AG09319 (cell line): Measurements from ENCODE around the gene GJC3.
"Not testable (repeated sequence)": the region's sequence is repeated elsewhere in the genome, so short reads cannot be mapped to it uniquely, and the experiment has no call there.

Experiments
- DNase-seq: peaks from one replicate; pipeline ENCODE4 v3.0.0-alpha.2; 2010; ENCODE audit warnings: low read depth; ENCODE audit errors: extremely low read depth
- CTCF ChIP-seq: IDR thresholded peaks from 2 replicates; pipeline ENCODE4 v1.5.1; 2011; ENCODE audit warnings: low read depth, mild to moderate bottlenecking, inconsistent platforms, low read length, moderate library complexity

GJC3 gene, protein sequence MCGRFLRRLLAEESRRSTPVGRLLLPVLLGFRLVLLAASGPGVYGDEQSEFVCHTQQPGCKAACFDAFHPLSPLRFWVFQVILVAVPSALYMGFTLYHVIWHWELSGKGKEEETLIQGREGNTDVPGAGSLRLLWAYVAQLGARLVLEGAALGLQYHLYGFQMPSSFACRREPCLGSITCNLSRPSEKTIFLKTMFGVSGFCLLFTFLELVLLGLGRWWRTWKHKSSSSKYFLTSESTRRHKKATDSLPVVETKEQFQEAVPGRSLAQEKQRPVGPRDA

DNA sequence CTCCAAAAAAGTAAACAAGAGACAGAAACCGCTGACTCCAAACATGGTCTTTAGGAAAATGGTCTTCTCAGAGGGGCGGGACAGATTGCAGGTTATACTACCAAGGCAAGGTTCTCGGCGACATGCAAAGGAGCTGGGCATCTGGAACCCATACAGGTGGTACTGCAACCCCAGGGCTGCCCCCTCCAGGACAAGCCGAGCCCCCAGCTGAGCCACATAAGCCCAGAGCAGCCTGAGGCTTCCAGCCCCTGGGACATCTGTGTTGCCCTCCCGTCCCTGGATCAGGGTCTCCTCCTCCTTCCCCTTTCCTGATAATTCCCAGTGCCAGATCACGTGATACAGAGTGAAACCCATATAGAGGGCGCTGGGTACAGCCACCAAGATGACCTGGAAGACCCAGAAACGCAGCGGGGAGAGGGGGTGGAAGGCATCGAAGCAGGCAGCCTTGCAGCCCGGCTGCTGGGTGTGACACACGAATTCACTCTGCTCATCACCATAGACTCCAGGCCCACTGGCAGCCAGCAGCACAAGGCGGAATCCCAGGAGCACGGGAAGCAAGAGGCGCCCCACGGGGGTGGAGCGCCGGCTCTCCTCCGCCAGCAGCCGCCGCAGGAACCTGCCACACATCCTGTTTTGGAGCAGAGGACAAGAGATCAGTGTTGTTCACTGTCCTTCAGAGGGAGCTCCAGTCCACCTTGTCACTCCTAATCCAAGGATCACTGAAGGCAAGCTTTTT is at the start of gene GJC3:
Gene GJC3, minus strand, starts transcription at position 627 of the 736 bp plus-strand sequence. Its CDS starts 0 bp downstream, at position 627.
- no peak for DNase-seq

GRCh38 chr7:99976626-99977025 is 47.2 kb upstream of the GJC3 start:
- TF ChIP-seq CTCF: no peak
- DNase-seq: no peak

More for the DNA sequence above, at the start of gene GJC3:
- TF ChIP-seq CTCF: peak; percentile 29

- DNase-seq: no peak
- no peak for TF ChIP-seq CTCF
Measured at GRCh38 chr7:99975782-99976521, 46.5 kb upstream of the GJC3 start, which contains the start of gene AZGP1. Gene AZGP1, minus strand, starts transcription at chr7:99976031. Its CDS starts 11 bp downstream, at chr7:99976020.

GRCh38 chr7:99974681-99975080 is 45.3 kb upstream of the GJC3 start:
- no peak for TF ChIP-seq CTCF
- no peak for DNase-seq

- not testable (repeated sequence) for DNase-seq
Measured at GRCh38 chr7:99973817-99974216, 44.4 kb upstream of the GJC3 start.

DNA sequence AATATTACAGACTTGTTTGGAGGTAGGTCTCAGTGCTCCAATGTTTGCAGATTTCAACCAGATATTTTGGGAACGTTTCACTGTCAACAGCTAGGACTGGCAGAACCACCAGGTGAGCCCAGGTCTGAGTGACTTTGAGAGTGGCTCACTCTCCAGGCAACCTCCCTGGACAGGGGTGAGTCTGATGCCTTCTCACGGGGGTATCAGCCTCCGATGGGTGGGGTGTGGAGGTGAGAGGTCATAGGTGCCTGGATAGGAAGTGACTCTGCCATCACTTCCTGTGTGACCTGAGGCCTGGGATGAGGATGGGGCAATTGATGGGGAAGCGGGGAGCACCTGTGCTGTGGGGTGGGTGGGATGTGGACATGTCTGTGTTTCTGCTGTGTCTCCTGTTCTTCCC is 41.8 kb upstream of the GJC3 start:
- no peak for TF ChIP-seq CTCF
- DNase-seq: no peak

- not testable (repeated sequence) for DNase-seq
Measured at GRCh38 chr7:99969813-99970212, 40.4 kb upstream of the GJC3 start.

DNA sequence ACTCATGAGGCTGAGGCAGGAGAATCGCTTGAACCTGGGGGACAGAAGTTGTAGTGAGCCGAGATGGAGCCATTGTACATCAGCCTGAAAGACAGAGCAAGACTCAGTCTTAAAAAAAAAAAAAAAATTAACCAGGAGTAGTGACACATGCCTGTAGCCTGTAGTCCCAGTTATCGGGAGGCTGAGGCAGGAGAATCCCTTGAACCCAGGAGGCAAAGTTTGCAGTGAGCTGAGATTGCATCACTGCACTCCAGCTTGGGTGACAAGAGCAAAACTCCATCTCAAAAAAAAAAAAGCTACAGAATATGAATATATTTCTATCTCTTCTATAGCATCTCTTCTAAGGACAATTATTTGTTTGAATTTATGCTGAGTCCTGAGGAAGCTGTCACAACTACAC is 39.9 kb upstream of the GJC3 start:
- no peak for DNase-seq
- TF ChIP-seq CTCF: no peak
